ENCODE results near the gene PRKCZ. TPM values are rescaled to one million over a fixed set of nuclear protein-coding genes. Genes with fewer than 3 reads are reported as not detected.

The PRKCZ gene
- total RNA-seq, 3 donors from 2014 or later: 0.64 to 17.9 (median 12.5) TPM

GRCh38 chr1:2157856-2158255 lies 107.6 kb downstream of the PRKCZ start:
- no peak for DNase-seq (ENCODE audit: low spot score in 2 of 2)
- TF ChIP-seq POLR2AphosphoS5 (IDR thresholded peaks at IDR 0.05): no peak
- no peak for TF ChIP-seq POLR2A (IDR thresholded peaks at IDR 0.05)
- no peak for TF ChIP-seq CTCF (IDR thresholded peaks at IDR 0.05)
- Histone ChIP-seq H3K4me1 (no peaks in the 10 kb centered on the region), H3K27me3 (no peaks in the 10 kb centered on the region), H3K27ac (no peak overlapping the region), H3K36me3 (no peaks in the 10 kb centered on the region), H3K4me3 (no peak overlapping the region), H3K9me3 (no peaks in the 10 kb centered on the region)
- intact Hi-C loops (cut with DNase I; ENCODE audit: low total_unique reads): no loop called here

GRCh38 chr1:2158272-2158671 lies 108.1 kb downstream of the PRKCZ start:
- H3K4me3 ChIP-seq: no peak overlapping the region
- H3K27me3 ChIP-seq: no peaks in the 10 kb centered on the region
- no peaks in the 10 kb centered on the region for H3K9me3 ChIP-seq
- H3K36me3 ChIP-seq: no peaks in the 10 kb centered on the region
- no peak for TF ChIP-seq POLR2AphosphoS5 (IDR thresholded peaks at IDR 0.05)
- TF ChIP-seq POLR2A (IDR thresholded peaks at IDR 0.05): no peak
- no peak for TF ChIP-seq CTCF (IDR thresholded peaks at IDR 0.05)
- intact Hi-C loops (cut with DNase I; ENCODE audit: low total_unique reads): no loop called here
- H3K27ac ChIP-seq: no peak overlapping the region
- no peak for DNase-seq (ENCODE audit: low spot score in 2 of 2)
- no peaks in the 10 kb centered on the region for H3K4me1 ChIP-seq

GRCh38 chr1:2159124-2159523 lies 108.9 kb downstream of the PRKCZ start:
- DNase-seq (ENCODE audit: low spot score in 2 of 2): no peak
- no peak overlapping the region for H3K27ac ChIP-seq
- intact Hi-C loops (cut with DNase I; ENCODE audit: low total_unique reads): no loop called here

DNA sequence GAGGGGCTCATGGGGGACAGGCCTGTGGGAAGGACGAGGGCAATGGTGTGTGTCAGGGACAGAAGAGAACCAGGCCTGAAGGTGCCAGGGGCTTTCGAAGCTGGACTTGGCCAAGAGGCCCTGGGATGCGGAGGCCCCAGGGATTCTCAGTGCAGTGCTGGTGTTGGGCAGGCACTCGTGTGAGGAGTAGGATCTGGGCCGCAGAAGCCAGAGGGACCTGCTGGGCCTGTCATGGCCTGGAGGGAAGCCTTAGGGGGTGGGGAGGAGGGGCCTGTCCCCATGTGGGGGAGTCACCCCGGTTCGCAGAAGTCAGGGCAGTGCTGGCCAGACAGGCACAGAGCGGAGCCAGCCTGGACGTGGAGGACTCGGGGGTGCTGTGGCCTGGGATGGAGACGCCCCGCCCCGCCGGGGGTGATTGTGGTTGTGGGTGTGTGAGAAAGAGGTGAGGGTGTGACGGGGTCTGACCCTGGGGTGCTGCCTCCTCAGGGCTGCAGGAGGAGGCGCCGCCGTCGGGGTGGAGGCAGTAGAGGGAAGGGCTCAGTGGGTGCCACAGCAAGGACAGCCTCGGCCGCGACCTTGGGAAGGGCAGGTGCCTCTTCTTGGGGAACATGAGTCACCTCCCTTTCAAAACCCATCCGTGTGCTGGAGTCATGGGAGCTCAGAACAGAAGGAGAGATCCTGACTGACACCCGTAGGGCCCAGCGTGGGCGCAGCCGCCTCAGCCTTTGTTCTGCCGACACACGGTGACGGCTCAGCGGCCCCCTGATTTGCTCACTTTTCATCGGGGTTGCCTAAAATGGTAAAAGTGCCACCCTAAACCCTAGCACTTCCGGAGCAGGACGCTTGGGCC lies 110.5 kb downstream of the PRKCZ start:
- Histone ChIP-seq H3K9me3 (peaks cover 0 to 5% of the 10 kb centered on the region in 2 donors), H3K4me1 (no peaks in the 10 kb centered on the region), H3K27me3 (no peaks in the 10 kb centered on the region), H3K27ac (no peak overlapping the region), H3K36me3 (no peaks in the 10 kb centered on the region), H3K4me3 (no peak overlapping the region)
- DNase-seq (ENCODE audit: low spot score in 2 of 2): no peak
- intact Hi-C loops (cut with DNase I; ENCODE audit: low total_unique reads): no loop called here
- TF ChIP-seq POLR2AphosphoS5 (IDR thresholded peaks at IDR 0.05): no peak
- TF ChIP-seq CTCF (IDR thresholded peaks at IDR 0.05): no peak
- TF ChIP-seq POLR2A (IDR thresholded peaks at IDR 0.05): no peak

More at GRCh38 chr1:2159124-2159523, 108.9 kb downstream of the PRKCZ start:
- H3K27me3 ChIP-seq: no peaks in the 10 kb centered on the region
- no peaks in the 10 kb centered on the region for H3K36me3 ChIP-seq
- no peak for TF ChIP-seq POLR2AphosphoS5 (IDR thresholded peaks at IDR 0.05)
- no peak for TF ChIP-seq CTCF (IDR thresholded peaks at IDR 0.05)
- no peak overlapping the region for H3K4me3 ChIP-seq
- H3K9me3 ChIP-seq: peaks cover 0 to 5% of the 10 kb centered on the region in 2 donors
- H3K4me1 ChIP-seq: no peaks in the 10 kb centered on the region

DNA sequence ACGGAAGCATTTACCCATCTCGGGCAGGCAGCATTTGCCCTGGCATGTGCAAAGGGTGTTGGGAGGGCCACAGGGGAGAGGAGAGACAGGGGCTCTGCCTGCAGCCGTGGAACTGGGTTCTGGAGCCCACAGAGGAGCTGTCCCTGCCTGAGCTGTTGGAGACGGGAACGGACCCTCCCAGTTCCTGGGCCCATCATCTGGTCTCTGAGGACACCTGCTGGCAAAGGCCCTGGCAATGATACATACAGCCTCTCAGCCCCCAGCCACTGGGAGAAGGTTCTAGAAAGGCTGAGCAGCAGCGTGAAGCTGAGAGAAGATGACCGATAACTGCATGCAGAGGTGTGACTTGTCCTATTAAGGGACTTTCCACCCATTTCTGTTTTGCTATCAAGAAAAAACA lies 113.0 kb downstream of the PRKCZ start:
- no peaks in the 10 kb centered on the region for H3K36me3 ChIP-seq
- intact Hi-C loops (cut with DNase I; ENCODE audit: low total_unique reads): no loop called here
- no peak overlapping the region for H3K4me3 ChIP-seq
- H3K27ac ChIP-seq: no peak overlapping the region
- peaks cover 0 to 5% of the 10 kb centered on the region in 2 donors for H3K9me3 ChIP-seq
- no peaks in the 10 kb centered on the region for H3K27me3 ChIP-seq
- no peak for DNase-seq (ENCODE audit: low spot score in 2 of 2)
- TF ChIP-seq POLR2AphosphoS5 (IDR thresholded peaks at IDR 0.05) (no peak), CTCF (IDR thresholded peaks at IDR 0.05) (no peak), POLR2A (IDR thresholded peaks at IDR 0.05) (no peak)
- no peaks in the 10 kb centered on the region for H3K4me1 ChIP-seq
